OCI-LY7 (cell line): ENCODE data around the gene PHKA2.

Source experiments
- EZH2phosphoT487 ChIP-seq: fragments of 200-600 bp; sonication (generic); IDR thresholded peaks from 2 replicates; pipeline ENCODE4 v1.6.1; 2018; ENCODE audit warnings: low read depth, borderline replicate concordance, mild to moderate bottlenecking, mixed run types, antibody characterized with exemption, low read length, moderate library complexity, mixed read lengths
- TF ChIP-seq, protein P1 (sequence below): fragments of 200-600 bp; sonication (generic); conservative IDR thresholded peaks from 2 replicates; pipeline ENCODE4 v1.5.1; 2014; ENCODE audit warnings: mild to moderate bottlenecking, antibody characterized with exemption, low read length, moderate library complexity, mixed read lengths

DNA sequence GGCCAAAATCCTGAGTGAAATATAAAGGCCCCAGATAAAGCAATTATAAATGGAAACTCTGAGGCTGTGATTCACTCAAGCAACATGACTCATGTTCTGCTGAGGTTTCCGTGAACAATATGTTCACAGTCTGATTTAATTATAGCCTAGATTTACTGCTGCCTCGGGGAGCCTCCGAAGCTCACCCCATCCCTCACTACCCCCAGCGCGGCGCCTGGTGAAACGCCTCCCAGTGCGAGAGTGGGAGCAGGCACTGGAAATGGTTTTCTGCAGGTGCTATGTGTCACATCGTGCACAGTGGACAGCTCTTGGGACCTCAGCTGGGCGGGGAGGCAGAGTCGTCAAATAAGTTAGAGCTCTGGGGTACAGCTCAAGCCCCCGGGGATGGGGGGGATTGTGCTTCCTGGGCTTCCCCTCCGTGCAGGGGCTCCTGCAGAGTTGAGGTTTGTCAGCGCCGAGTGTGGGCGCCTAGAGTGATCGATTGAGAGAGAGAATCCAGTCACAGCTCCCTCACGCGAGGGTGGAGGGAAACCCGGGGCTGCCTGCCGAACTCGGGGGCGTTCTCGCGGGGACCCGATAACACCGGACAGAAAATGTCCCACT, 110.6 kb downstream of the PHKA2 start:
- TF ChIP-seq, protein P1, sequence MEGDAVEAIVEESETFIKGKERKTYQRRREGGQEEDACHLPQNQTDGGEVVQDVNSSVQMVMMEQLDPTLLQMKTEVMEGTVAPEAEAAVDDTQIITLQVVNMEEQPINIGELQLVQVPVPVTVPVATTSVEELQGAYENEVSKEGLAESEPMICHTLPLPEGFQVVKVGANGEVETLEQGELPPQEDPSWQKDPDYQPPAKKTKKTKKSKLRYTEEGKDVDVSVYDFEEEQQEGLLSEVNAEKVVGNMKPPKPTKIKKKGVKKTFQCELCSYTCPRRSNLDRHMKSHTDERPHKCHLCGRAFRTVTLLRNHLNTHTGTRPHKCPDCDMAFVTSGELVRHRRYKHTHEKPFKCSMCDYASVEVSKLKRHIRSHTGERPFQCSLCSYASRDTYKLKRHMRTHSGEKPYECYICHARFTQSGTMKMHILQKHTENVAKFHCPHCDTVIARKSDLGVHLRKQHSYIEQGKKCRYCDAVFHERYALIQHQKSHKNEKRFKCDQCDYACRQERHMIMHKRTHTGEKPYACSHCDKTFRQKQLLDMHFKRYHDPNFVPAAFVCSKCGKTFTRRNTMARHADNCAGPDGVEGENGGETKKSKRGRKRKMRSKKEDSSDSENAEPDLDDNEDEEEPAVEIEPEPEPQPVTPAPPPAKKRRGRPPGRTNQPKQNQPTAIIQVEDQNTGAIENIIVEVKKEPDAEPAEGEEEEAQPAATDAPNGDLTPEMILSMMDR: no peak
- no peak for TF ChIP-seq EZH2phosphoT487
